Stomach (tissue), 4 donors: Measurements from ENCODE around the gene NLRP5.
"Not testable (repeated sequence)": the region's sequence is repeated elsewhere in the genome, so short reads cannot be mapped to it uniquely, and the experiment has no call there.

Experiments
- EP300 ChIP-seq: sonication (generic); formaldehyde crosslinking; IDR thresholded peaks from one replicate; pipeline ENCODE4 v1.6.1; 2017; ENCODE audit warnings: antibody characterized with exemption
- POLR2A ChIP-seq, 4 donors: fragments of 450-650 bp; IDR thresholded peaks; one replicate each; pipeline ENCODE4 v1.6.1; 2016; ENCODE audit warnings: antibody characterized with exemption in 4 of 4, control low read depth in 2 of 4, mild to moderate bottlenecking in 1 of 4, moderate library complexity in 1 of 4
- POLR2AphosphoS5 ChIP-seq, 3 donors: sonication (generic); formaldehyde crosslinking; IDR thresholded peaks; one replicate each; pipeline ENCODE4 v1.6.1; 2016; ENCODE audit warnings: antibody characterized with exemption in 3 of 3
- TF ChIP-seq, protein P1 (sequence below), 7 experiments: fragments of 450-650 bp in 4 of 7; fragments of 200-600 bp in 3 of 7; sonication (generic) in 3 of 7; IDR thresholded peaks; one replicate each; pipeline ENCODE4 v1.5.1; 2016 to 2019; ENCODE audit warnings: antibody characterized with exemption in 7 of 7, control low read depth in 2 of 7, mild to moderate bottlenecking in 1 of 7

GRCh38 chr19:56098237-56098636 is 111.7 kb downstream of the NLRP5 start:
- TF ChIP-seq POLR2AphosphoS5 (IDR thresholded peaks at IDR 0.05); POLR2A (IDR thresholded peaks at IDR 0.05); EP300: not testable (repeated sequence)
- TF ChIP-seq, protein P1, sequence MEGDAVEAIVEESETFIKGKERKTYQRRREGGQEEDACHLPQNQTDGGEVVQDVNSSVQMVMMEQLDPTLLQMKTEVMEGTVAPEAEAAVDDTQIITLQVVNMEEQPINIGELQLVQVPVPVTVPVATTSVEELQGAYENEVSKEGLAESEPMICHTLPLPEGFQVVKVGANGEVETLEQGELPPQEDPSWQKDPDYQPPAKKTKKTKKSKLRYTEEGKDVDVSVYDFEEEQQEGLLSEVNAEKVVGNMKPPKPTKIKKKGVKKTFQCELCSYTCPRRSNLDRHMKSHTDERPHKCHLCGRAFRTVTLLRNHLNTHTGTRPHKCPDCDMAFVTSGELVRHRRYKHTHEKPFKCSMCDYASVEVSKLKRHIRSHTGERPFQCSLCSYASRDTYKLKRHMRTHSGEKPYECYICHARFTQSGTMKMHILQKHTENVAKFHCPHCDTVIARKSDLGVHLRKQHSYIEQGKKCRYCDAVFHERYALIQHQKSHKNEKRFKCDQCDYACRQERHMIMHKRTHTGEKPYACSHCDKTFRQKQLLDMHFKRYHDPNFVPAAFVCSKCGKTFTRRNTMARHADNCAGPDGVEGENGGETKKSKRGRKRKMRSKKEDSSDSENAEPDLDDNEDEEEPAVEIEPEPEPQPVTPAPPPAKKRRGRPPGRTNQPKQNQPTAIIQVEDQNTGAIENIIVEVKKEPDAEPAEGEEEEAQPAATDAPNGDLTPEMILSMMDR (IDR thresholded peaks at IDR 0.05): not testable (repeated sequence)
